Body of pancreas (tissue), 4 donors: ENCODE measurements around the gene PASK. TPM values are rescaled to one million over a fixed set of nuclear protein-coding genes. Genes with fewer than 3 reads are reported as not detected.
A peak's percentile ranks its signal among the peaks of the same experiment; 100 is the strongest.

Experiments
- ATAC-seq: fragments of 150-250 bp; one replicate; pipeline ENCODE4 v1.9.1; 2016
- DNase-seq, 4 donors: peaks; one replicate each; pipeline ENCODE4 v3.0.0-alpha.2; 2019
- H3K27ac ChIP-seq, 4 donors: fragments of 200-600 bp; sonication (generic); 1 replicate in 3 of 4; 2 replicates in 1 of 4; pipeline versions ENCODE4 v1.5.1 to v1.6.1; 2016 to 2019; ENCODE audit warnings: mild to moderate bottlenecking in 1 of 4, mixed read lengths in 1 of 4, moderate library complexity in 1 of 4
- H3K27me3 ChIP-seq, 2 donors: fragments of 200-600 bp; sonication (generic); one replicate each; pipeline ENCODE4 v1.6.0; 2016; ENCODE audit warnings: mild to moderate bottlenecking in 1 of 2
- H3K36me3 ChIP-seq, 2 donors: fragments of 200-600 bp; sonication (generic); replicated peaks in 1 of 2; 2 replicates each; pipeline ENCODE4 v1.5.1; 2016; ENCODE audit warnings: low read depth in 2 of 2; ENCODE audit not compliant: insufficient read depth in 1 of 2
- H3K4me1 ChIP-seq: fragments of 200-600 bp; sonication (generic); one replicate; pipeline ENCODE4 v1.6.0; 2016
- H3K4me3 ChIP-seq, 2 donors: fragments of 200-600 bp; sonication (generic); 1 replicate in 1 of 2; 2 replicates in 1 of 2; pipeline ENCODE4 v1.5.1; 2016 to 2019
- H3K9me3 ChIP-seq, 3 donors: fragments of 200-600 bp; sonication (generic); 1 replicate in 2 of 3; 2 replicates in 1 of 3; pipeline ENCODE4 v1.5.1; 2016
- POLR2A ChIP-seq, 3 donors: fragments of 450-650 bp; IDR thresholded peaks; one replicate each; pipeline ENCODE4 v1.6.1; 2016; ENCODE audit warnings: antibody characterized with exemption in 3 of 3, mild to moderate bottlenecking in 2 of 3
- WGBS, 2 donors: methylation state at CpG; one replicate each; pipeline ENCODE4 v1.1.5; 2017; 5-methylcytosine and 5-hydroxymethylcytosine counted together
- intact Hi-C: fragments of 100-400 bp; cut with DNase I; formaldehyde crosslinking; loops from one replicate; pipeline ENCODE4 v1.15.1; 2023
- total RNA-seq, 2 donors: library from RNA; depleted of rRNA; stranded (reverse); fragments of >200 nt; gene quantifications; one replicate each; pipeline ENCODE4 v1.1.0, GENCODE V29; 2016
- TF ChIP-seq, protein P1 (sequence below), 7 experiments: fragments of 450-650 bp in 4 of 7; fragments of 200-600 bp in 3 of 7; sonication (generic) in 3 of 7; IDR thresholded peaks; one replicate each; pipeline ENCODE4 v1.5.1; 2016 to 2019; ENCODE audit warnings: antibody characterized with exemption in 7 of 7

Gene PASK
- total RNA-seq, 2 donors from 2014 or later = 7.5 to 15.8 TPM

DNA sequence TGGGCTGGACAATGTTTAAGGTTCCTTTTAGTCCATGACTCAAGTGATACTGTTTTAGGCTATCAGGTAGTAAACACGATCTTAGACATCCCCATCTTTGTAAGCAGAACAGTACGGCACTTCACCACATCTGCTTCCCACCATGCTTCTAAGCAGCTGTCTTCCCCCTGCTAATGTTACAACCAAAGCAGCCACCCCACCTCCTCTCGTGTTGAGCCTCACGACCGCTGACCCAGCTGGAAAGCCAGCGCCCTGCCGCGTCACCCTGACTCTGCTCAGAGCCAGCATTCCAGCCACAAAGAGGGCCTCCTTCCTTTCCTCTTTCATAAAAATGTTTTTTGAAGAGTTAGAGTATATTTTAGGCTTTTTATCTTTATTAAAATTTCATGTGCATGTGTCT lies 56.6 kb downstream of the PASK start:
- Histone ChIP-seq H3K36me3 (peaks cover 7 to 23% of the 10 kb centered on the region in 2 donors), H3K27ac (no peak overlapping the region), H3K27me3 (no peaks in the 10 kb centered on the region), H3K4me3 (no peak overlapping the region), H3K9me3 (no peaks in the 10 kb centered on the region), H3K4me1 (no peaks in the 10 kb centered on the region)
- DNase-seq (no peak), ATAC-seq (no peak)
- TF ChIP-seq POLR2A (IDR thresholded peaks at IDR 0.05) = no peak
- TF ChIP-seq, protein P1, sequence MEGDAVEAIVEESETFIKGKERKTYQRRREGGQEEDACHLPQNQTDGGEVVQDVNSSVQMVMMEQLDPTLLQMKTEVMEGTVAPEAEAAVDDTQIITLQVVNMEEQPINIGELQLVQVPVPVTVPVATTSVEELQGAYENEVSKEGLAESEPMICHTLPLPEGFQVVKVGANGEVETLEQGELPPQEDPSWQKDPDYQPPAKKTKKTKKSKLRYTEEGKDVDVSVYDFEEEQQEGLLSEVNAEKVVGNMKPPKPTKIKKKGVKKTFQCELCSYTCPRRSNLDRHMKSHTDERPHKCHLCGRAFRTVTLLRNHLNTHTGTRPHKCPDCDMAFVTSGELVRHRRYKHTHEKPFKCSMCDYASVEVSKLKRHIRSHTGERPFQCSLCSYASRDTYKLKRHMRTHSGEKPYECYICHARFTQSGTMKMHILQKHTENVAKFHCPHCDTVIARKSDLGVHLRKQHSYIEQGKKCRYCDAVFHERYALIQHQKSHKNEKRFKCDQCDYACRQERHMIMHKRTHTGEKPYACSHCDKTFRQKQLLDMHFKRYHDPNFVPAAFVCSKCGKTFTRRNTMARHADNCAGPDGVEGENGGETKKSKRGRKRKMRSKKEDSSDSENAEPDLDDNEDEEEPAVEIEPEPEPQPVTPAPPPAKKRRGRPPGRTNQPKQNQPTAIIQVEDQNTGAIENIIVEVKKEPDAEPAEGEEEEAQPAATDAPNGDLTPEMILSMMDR (IDR thresholded peaks at IDR 0.05) = no peak
- 80 to 83% methylated on average over 8 of the region's 8 CpGs for WGBS, 2 donors
- intact Hi-C loops = no loop called here

GRCh38 chr2:241091734-241092445 lies 57.4 kb downstream of the PASK start:
- H3K36me3 ChIP-seq = peaks cover 7 to 30% of the 10 kb centered on the region in 2 donors

DNA sequence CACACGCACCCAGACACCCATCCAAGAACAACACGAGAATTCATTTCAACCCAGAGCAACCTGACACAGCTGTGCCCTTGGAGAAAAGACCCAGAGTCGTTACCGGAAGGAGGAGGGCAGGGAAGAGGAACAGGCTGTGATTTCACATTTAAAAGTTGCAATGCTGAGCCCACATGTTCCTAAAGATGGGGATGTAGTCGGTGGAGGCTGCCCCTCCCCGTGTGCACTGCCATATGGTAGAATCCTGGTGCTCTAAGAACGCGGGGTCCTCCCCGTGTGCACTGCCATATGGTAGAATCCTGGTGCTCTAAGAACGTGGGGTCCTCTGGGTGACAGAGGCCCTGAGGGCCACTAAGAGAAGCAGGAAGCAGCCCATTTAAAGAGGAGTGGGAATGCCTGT lies 58.1 kb downstream of the PASK start:
- Histone ChIP-seq H3K36me3 (peaks cover 2 to 32% of the 10 kb centered on the region in 2 donors), H3K27me3 (no peaks in the 10 kb centered on the region), H3K4me3 (no peak overlapping the region), H3K9me3 (no peaks in the 10 kb centered on the region), H3K4me1 (no peaks in the 10 kb centered on the region), H3K27ac (no peak overlapping the region)
- 64 to 66% methylated on average over 9 to 10 of the region's 10 CpGs for WGBS, 2 donors
- intact Hi-C loops = no loop called here
- ATAC-seq (no peak), DNase-seq (no peak)
- TF ChIP-seq, protein P1 (IDR thresholded peaks at IDR 0.05) = no peak
- TF ChIP-seq POLR2A (IDR thresholded peaks at IDR 0.05) = no peak

More at GRCh38 chr2:241091734-241092445, 57.4 kb downstream of the PASK start:
- WGBS, 2 donors = 85 to 89% methylated on average over 20 to 22 of the region's 22 CpGs
- Histone ChIP-seq H3K4me3 (no peak overlapping the region), H3K9me3 (no peaks in the 10 kb centered on the region), H3K4me1 (no peaks in the 10 kb centered on the region), H3K27ac (no peak overlapping the region), H3K27me3 (no peaks in the 10 kb centered on the region)
- DNase-seq (no peak), ATAC-seq (no peak)
- no peak for TF ChIP-seq POLR2A (IDR thresholded peaks at IDR 0.05)
- TF ChIP-seq, protein P1 (IDR thresholded peaks at IDR 0.05) = no peak
- intact Hi-C loops = no loop called here

DNA sequence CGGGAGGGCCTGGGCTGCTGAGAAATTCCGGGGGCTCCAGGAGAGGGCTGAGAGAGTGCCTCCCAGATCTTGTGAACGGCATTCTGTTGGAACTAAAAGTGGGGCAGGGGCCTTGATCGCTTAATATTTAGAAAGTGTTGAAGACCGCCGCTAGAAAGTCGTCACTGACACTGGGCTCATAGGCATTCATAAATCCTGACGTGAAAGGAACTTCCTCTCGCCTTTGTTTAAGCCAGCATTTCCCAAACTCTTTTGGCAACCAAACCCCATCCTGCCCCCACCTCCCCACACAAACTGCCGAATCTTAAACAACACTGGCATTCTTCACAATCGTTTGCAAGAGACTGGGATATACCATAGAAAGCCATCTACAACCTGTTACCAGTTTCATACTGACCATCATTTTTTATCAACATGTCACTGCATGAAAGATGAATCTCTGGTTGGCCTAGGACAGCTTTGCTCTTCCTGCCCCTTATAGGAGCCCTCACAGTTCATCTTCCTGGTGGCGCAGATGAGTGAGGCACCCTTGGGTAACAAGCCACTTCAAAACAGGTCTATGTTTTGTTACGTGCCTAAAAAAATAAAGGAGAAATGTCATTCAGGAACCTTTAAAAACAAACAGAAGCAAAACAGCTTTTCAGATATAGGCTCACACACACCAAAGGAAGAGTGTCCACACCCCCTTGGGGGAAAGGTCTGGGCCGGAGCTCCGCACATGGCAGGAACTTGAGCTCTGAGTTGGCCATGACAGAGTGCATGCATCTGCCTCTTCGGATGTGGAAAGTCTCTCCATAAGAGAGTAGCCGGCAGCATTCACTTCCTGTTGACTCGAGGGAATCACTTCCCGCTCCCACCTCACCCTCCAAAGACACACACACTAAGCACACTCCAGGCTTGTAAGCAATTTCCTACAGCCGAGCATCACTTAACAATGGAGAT lies 60.2 kb downstream of the PASK start:
- Histone ChIP-seq H3K4me3 (no peak overlapping the region), H3K9me3 (no peaks in the 10 kb centered on the region), H3K36me3 (peaks cover 0 to 23% of the 10 kb centered on the region in 2 donors), H3K4me1 (no peaks in the 10 kb centered on the region), H3K27ac (peak overlapping the region in 2 of 4 donors; percentile 8 to 43), H3K27me3 (no peaks in the 10 kb centered on the region)
- 74 to 82% methylated on average over 20 of the region's 20 CpGs for WGBS, 2 donors
- TF ChIP-seq POLR2A (IDR thresholded peaks at IDR 0.05) = no peak
- TF ChIP-seq, protein P1 (IDR thresholded peaks at IDR 0.05) = no peak
- DNase-seq = no peak
- intact Hi-C loops = no loop called here
- no peak for ATAC-seq
